ENCODE data around the gene RANBP6. TPM values are rescaled to one million over a fixed set of nuclear protein-coding genes. Genes with fewer than 3 reads are reported as not detected.
A peak's percentile ranks its signal among the peaks of the same experiment; 100 is the strongest.

The RANBP6 gene
- total RNA-seq, 1 experiment from 2014 or later, result 14.1 TPM

- H3K9me2 ChIP-seq (replicated peaks; ENCODE audit: low read length), result no peaks in the 10 kb centered on the region
- H2AFZ ChIP-seq (ENCODE audit: low read length), result peak overlapping the region; percentile 80
- no TSS peak for BruUV-seq (replicated peaks)
- H3F3A ChIP-seq (ENCODE audit: low read length, unreplicated experiment), result no peaks in the 10 kb centered on the region
- no peaks in the 10 kb centered on the region for H3K27me3 ChIP-seq (ENCODE audit: low read length)
- no peaks in the 10 kb centered on the region for H3K36me3 ChIP-seq (ENCODE audit: low read depth, low read length)
- ATAC-seq (peak; percentile 66), DNase-seq (peak; percentile 49)
- H3K9me3 ChIP-seq (ENCODE audit: low read length), result no peaks in the 10 kb centered on the region
- H4K20me1 ChIP-seq (ENCODE audit: low read length), result 0 out of 2 replicates have a peak, but pooled peaks cover 3% of the 10 kb centered on the region
- peaks cover 37% of the 10 kb centered on the region for H3K4me1 ChIP-seq (ENCODE audit: insufficient read depth, low read length)
- peak overlapping the region; percentile 98 for H3K4me2 ChIP-seq (ENCODE audit: low read length)
- POLR2A ChIA-PET (ENCODE audit: unreplicated experiment), result interaction anchor here (0.7 kb wide), 1 partner anchor 73 kb away, joined by 12 read pairs; no protein-coding TSS in a partner anchor
- peak overlapping the region; percentile 78 for H3K9ac ChIP-seq (ENCODE audit: low read length)
- H3K79me2 ChIP-seq (ENCODE audit: low read length), result peaks cover 73% of the 10 kb centered on the region
- peak overlapping the region; percentile 62 for H3K27ac ChIP-seq (ENCODE audit: low read length)
- CTCF ChIA-PET, result interaction anchor here (0.9 to 1.0 kb wide), 2 partner anchors 175 to 209 kb away, joined by 4 to 7 read pairs; partner anchors contain the start of gene ERMP1
- TF ChIP-seq CTCF (conservative IDR thresholded peaks at IDR 0.05; ENCODE audit: low read depth, low read length) (no peak), EZH2phosphoT487 (IDR thresholded peaks at IDR 0.05; ENCODE audit: borderline replicate concordance, low read length) (no peak), EZH2 (IDR thresholded peaks at IDR 0.05; ENCODE audit: low read length, unreplicated experiment) (no peak)
- intact Hi-C loops (cut with micrococcal nuclease), result loop anchor here (2.0 kb wide), 1 partner anchor 405 kb away; the partner anchor contains the start of gene UHRF2
- H3K4me3 ChIP-seq (ENCODE audit: low read length), result peak overlapping the region; percentile 93
Measured at GRCh38 chr9:6007770-6008168, 7.7 kb downstream of the RANBP6 start.

GRCh38 chr9:6007058-6007769 is 8.2 kb downstream of the RANBP6 start:
- CTCF ChIA-PET, result no interaction called here
- ATAC-seq, result peak; percentile 84
- Histone ChIP-seq H3K4me1 (ENCODE audit: insufficient read depth, low read length) (peaks cover 31% of the 10 kb centered on the region), H3K4me2 (ENCODE audit: low read length) (peak overlapping the region; percentile 98), H3K36me3 (ENCODE audit: low read depth, low read length) (no peaks in the 10 kb centered on the region), H3K4me3 (ENCODE audit: low read length) (peak overlapping the region; percentile 93), H3K27me3 (ENCODE audit: low read length) (no peaks in the 10 kb centered on the region), H3F3A (ENCODE audit: low read length, unreplicated experiment) (no peaks in the 10 kb centered on the region), H3K9me3 (ENCODE audit: low read length) (no peaks in the 10 kb centered on the region), H3K79me2 (ENCODE audit: low read length) (peaks cover 70% of the 10 kb centered on the region), H4K20me1 (ENCODE audit: low read length) (0 out of 2 replicates have a peak, but pooled peaks cover 3% of the 10 kb centered on the region), H3K9ac (ENCODE audit: low read length) (peak overlapping the region; percentile 78), H3K9me2 (replicated peaks; ENCODE audit: low read length) (no peaks in the 10 kb centered on the region), H2AFZ (ENCODE audit: low read length) (peak overlapping the region; percentile 80), H3K27ac (ENCODE audit: low read length) (peak overlapping the region; percentile 62)
- DNase-seq, result no peak
- POLR2A ChIA-PET (ENCODE audit: unreplicated experiment), result no interaction called here
- no TSS peak for BruUV-seq (replicated peaks)
- TF ChIP-seq EZH2phosphoT487 (IDR thresholded peaks at IDR 0.05; ENCODE audit: borderline replicate concordance, low read length) (no peak), CTCF (conservative IDR thresholded peaks at IDR 0.05; ENCODE audit: low read depth, low read length) (no peak), EZH2 (IDR thresholded peaks at IDR 0.05; ENCODE audit: low read length, unreplicated experiment) (no peak)
- intact Hi-C loops (cut with micrococcal nuclease), result no loop called here

DNA sequence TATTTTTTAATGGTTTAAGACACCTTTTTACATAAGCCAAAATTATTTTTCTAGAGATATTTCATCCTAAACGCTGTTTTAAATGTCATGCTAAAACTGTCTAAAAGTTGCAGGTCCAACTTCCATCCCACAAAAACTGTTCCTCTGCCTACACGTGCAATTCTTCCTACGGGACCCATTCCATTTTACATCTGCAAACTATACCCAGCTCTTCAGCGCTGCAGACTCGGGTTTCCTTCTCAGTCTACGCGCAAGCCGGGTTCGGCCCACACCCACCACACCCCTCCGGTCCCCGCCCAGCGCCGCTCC is 8.7 kb downstream of the RANBP6 start:
- no peak overlapping the region for H3K27ac ChIP-seq (ENCODE audit: low read length)

More for the DNA sequence above, 8.7 kb downstream of the RANBP6 start:
- H3F3A ChIP-seq (ENCODE audit: low read length, unreplicated experiment), result no peaks in the 10 kb centered on the region
- ChIA-PET CTCF (no interaction called here), POLR2A (ENCODE audit: unreplicated experiment) (interaction anchor here (0.6 kb wide), 1 partner anchor 93 kb away, joined by 3 read pairs; no protein-coding TSS in a partner anchor)
- TF ChIP-seq EZH2 (IDR thresholded peaks at IDR 0.05; ENCODE audit: low read length, unreplicated experiment), result no peak
- no peak for TF ChIP-seq CTCF (conservative IDR thresholded peaks at IDR 0.05; ENCODE audit: low read depth, low read length)
- no peak for TF ChIP-seq EZH2phosphoT487 (IDR thresholded peaks at IDR 0.05; ENCODE audit: borderline replicate concordance, low read length)
- H3K4me3 ChIP-seq (ENCODE audit: low read length), result peak overlapping the region; percentile 93
- no peaks in the 10 kb centered on the region for H3K9me2 ChIP-seq (replicated peaks; ENCODE audit: low read length)
- peaks cover 28% of the 10 kb centered on the region for H3K4me1 ChIP-seq (ENCODE audit: insufficient read depth, low read length)
- H3K27me3 ChIP-seq (ENCODE audit: low read length), result no peaks in the 10 kb centered on the region
- intact Hi-C loops (cut with micrococcal nuclease), result no loop called here
- H3K9ac ChIP-seq (ENCODE audit: low read length), result peak overlapping the region; percentile 42; the same call in 1 of the 2 replicates
- H2AFZ ChIP-seq (ENCODE audit: low read length), result peak overlapping the region; percentile 56; the same call in 1 of the 2 replicates
- no peaks in the 10 kb centered on the region for H3K9me3 ChIP-seq (ENCODE audit: low read length)
- DNase-seq (peak; percentile 86), ATAC-seq (no peak)
- BruUV-seq (replicated peaks), result no TSS peak
- H3K79me2 ChIP-seq (ENCODE audit: low read length), result peaks cover 65% of the 10 kb centered on the region
- H3K4me2 ChIP-seq (ENCODE audit: low read length), result peak overlapping the region; percentile 98
- no peaks in the 10 kb centered on the region for H3K36me3 ChIP-seq (ENCODE audit: low read depth, low read length)
- 0 out of 2 replicates have a peak, but pooled peaks cover 3% of the 10 kb centered on the region for H4K20me1 ChIP-seq (ENCODE audit: low read length)

Data from PC-3 (cell line).